ENCODE measurements around the gene OR2S2. TPM values are rescaled to one million over a fixed set of nuclear protein-coding genes. Genes with fewer than 3 reads are reported as not detected.

OR2S2 gene
- total RNA-seq, 4 donors from 2014 or later: not detected

DNA sequence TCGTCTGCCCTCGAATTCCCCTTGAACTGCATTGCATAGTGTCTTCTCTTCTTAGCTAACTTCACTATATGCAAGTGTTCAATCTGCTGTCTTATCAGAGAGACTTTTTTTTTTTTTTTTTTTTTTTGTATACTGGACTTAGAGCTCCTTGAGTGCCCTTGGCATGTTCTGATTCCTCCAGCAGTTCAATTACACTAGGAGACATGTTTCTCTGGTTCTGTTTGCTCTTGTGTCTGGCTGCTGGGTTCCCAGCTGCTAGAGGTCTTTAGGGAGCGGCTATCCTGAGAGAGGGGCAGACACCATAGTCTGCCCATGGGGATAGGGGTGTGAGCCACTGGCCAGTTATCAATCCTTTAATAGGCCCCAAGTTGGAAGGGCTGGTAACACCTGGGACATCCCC is 13.1 kb downstream of the OR2S2 start:
- WGBS, 2 donors: 79 to 93% methylated on average over 2 to 3 of the region's 3 CpGs
- Histone ChIP-seq H3K4me1 (peaks cover 0 to 11% (median 6%) of the 10 kb centered on the region in 3 donors), H3K4me3 (no peak overlapping the region), H3K27ac (no peak overlapping the region), H3K27me3 (no peaks in the 10 kb centered on the region), H3K36me3 (no peaks in the 10 kb centered on the region), H3K9me3 (no peaks in the 10 kb centered on the region)
- DNase-seq: no peak
- TF ChIP-seq, protein P1, sequence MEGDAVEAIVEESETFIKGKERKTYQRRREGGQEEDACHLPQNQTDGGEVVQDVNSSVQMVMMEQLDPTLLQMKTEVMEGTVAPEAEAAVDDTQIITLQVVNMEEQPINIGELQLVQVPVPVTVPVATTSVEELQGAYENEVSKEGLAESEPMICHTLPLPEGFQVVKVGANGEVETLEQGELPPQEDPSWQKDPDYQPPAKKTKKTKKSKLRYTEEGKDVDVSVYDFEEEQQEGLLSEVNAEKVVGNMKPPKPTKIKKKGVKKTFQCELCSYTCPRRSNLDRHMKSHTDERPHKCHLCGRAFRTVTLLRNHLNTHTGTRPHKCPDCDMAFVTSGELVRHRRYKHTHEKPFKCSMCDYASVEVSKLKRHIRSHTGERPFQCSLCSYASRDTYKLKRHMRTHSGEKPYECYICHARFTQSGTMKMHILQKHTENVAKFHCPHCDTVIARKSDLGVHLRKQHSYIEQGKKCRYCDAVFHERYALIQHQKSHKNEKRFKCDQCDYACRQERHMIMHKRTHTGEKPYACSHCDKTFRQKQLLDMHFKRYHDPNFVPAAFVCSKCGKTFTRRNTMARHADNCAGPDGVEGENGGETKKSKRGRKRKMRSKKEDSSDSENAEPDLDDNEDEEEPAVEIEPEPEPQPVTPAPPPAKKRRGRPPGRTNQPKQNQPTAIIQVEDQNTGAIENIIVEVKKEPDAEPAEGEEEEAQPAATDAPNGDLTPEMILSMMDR (IDR thresholded peaks at IDR 0.05): no peak
- no peak for TF ChIP-seq POLR2A (IDR thresholded peaks at IDR 0.05)
- intact Hi-C loops (cut with DNase I): no loop called here

DNA sequence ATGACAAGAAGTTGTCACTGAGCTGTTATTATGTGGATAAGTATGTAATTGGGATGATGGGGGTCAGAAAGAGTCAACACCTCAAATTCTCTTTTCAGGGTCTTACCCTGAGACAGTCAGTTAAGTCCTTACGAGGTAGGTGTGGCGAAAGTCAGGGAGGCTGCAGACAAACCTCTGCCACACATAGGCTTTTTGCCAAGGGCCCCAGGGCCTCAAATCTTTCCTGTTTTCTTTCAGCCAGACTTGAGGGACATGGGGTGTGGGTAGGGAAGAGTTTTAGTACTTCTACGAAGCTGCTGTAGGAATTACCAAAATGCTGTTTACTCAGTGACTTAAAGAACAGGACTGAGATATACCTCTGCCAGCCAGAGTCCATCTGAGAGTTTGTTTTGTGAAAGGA is 13.8 kb downstream of the OR2S2 start:
- no peaks in the 10 kb centered on the region for H3K36me3 ChIP-seq
- no peak for DNase-seq
- intact Hi-C loops (cut with DNase I): no loop called here
- no peaks in the 10 kb centered on the region for H3K27me3 ChIP-seq
- peaks cover 0 to 11% (median 6%) of the 10 kb centered on the region in 3 donors for H3K4me1 ChIP-seq
- TF ChIP-seq POLR2A (IDR thresholded peaks at IDR 0.05): no peak
- TF ChIP-seq, protein P1 (IDR thresholded peaks at IDR 0.05): no peak
- H3K9me3 ChIP-seq: no peaks in the 10 kb centered on the region
- 70 to 76% methylated on average over 3 of the region's 3 CpGs for WGBS, 2 donors
- no peak overlapping the region for H3K4me3 ChIP-seq
- H3K27ac ChIP-seq: no peak overlapping the region

DNA sequence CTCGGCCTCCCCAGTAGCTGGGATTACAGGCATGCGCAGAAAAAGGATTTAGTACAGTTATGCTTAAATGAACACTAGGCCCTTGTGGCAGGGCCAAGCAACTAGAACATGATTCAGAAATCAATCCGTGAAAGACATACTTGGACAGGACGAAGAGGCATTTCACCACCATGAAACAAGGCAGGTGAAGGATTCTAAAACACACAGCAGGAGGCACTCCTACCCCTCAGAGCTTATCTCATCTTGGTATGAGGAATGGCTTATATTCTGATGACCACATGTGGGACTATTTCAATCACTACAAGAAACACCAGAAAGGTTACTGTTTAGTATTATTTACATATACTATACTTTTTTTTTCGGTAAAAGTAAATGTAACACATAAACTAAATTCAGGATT is 15.7 kb downstream of the OR2S2 start:
- Histone ChIP-seq H3K4me3 (no peak overlapping the region), H3K27me3 (no peaks in the 10 kb centered on the region), H3K4me1 (peaks cover 0 to 11% (median 6%) of the 10 kb centered on the region in 3 donors), H3K36me3 (no peaks in the 10 kb centered on the region), H3K27ac (no peak overlapping the region), H3K9me3 (no peaks in the 10 kb centered on the region)
- WGBS, 2 donors: 72 to 79% methylated on average over 5 of the region's 5 CpGs
- DNase-seq: no peak
- no peak for TF ChIP-seq POLR2A (IDR thresholded peaks at IDR 0.05)
- TF ChIP-seq, protein P1 (IDR thresholded peaks at IDR 0.05): no peak
- intact Hi-C loops (cut with DNase I): no loop called here

DNA sequence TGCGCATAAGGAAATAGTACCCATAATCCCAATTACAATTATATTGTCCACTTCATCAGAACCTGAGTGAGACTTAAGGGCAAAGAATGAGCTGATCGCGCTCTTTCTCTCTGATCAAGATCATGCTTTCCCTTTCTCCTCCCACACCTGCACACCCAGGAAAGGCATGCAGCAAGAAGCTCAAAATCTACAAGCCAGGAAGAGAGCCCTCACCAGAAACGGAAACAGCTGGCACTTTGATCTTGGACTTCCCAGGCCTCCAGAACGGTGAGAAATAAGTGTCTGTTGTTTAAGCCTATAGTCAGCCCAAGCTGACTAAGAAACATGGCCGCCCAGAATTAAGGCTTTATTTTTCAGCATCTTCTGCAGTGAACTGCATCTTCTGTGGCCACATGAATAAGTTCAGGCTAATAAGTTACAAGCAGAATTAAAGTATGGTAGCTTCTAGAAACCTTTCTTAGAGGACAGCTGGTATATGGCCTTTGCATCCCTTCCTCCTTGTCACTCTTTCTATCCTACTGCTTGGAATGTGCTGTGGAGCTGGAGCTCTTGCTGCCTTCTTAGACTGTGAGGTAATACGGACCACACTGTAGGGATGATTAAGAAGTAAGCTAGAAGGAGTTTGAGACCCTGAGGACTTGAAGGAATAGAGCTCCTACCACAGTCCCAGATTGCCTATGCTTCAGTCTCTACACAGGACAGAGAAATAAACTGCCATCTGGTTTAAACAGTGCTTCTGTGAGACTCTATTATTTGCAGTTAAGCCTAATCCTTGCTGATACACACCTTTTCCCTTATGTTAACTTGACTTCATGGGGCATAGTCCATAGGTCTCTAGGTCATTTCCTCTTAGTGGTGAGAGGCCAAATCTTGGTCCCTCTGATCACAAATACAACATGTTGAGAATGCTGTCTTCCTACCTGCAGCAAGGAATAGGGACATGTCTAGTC is 17.2 kb downstream of the OR2S2 start:
- TF ChIP-seq, protein P1 (IDR thresholded peaks at IDR 0.05): no peak
- no peak for TF ChIP-seq POLR2A (IDR thresholded peaks at IDR 0.05)
- intact Hi-C loops (cut with DNase I): no loop called here
- H3K4me1 ChIP-seq: peaks cover 0 to 7% (median 6%) of the 10 kb centered on the region in 3 donors
- no peaks in the 10 kb centered on the region for H3K27me3 ChIP-seq
- no peak overlapping the region for H3K27ac ChIP-seq
- H3K9me3 ChIP-seq: no peaks in the 10 kb centered on the region
- H3K4me3 ChIP-seq: no peak overlapping the region
- no peak for DNase-seq
- H3K36me3 ChIP-seq: no peaks in the 10 kb centered on the region
- 64 to 90% methylated on average over 6 to 7 of the region's 7 CpGs for WGBS, 2 donors

DNA sequence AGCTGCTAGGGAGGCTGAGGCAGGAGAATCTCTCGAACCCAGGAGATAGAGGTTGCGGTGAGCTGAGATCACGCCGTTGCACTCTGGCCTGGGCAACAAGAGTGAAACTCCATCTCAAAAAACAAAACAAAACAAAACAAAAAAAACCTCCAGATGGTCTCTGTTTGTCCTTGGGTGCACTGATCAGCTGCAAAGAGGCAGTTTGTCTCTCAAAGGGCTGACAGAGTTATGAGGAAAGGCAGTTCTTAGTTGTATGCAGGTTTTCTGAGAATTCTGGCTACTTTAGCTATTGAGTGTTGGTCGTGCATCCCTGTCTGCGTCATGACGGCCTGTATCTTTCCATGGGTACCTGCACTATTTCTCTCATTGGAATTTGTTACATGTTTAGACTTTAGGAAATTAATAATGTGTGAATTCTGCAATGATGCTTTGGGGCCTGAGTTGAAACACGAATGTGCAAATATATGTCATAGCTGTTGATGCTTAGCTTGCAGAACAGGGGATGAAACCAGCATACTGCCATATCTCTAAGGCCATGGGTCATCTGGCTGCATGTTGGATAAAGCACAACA is 18.2 kb downstream of the OR2S2 start:
- Histone ChIP-seq H3K27me3 (no peaks in the 10 kb centered on the region), H3K36me3 (no peaks in the 10 kb centered on the region), H3K27ac (no peak overlapping the region), H3K4me1 (no peaks in the 10 kb centered on the region), H3K4me3 (no peak overlapping the region), H3K9me3 (no peaks in the 10 kb centered on the region)
- intact Hi-C loops (cut with DNase I): no loop called here
- DNase-seq: no peak
- no peak for TF ChIP-seq POLR2A (IDR thresholded peaks at IDR 0.05)
- TF ChIP-seq, protein P1 (IDR thresholded peaks at IDR 0.05): no peak
- WGBS, 2 donors: 83 to 89% methylated on average over 8 of the region's 8 CpGs
